ENCODE measurements around the gene CFAP92. TPM values are rescaled to one million over a fixed set of nuclear protein-coding genes. Genes with fewer than 3 reads are reported as not detected.

The CFAP92 gene
- total RNA-seq, 1 experiment from 2014 or later: 0.18 TPM

DNA sequence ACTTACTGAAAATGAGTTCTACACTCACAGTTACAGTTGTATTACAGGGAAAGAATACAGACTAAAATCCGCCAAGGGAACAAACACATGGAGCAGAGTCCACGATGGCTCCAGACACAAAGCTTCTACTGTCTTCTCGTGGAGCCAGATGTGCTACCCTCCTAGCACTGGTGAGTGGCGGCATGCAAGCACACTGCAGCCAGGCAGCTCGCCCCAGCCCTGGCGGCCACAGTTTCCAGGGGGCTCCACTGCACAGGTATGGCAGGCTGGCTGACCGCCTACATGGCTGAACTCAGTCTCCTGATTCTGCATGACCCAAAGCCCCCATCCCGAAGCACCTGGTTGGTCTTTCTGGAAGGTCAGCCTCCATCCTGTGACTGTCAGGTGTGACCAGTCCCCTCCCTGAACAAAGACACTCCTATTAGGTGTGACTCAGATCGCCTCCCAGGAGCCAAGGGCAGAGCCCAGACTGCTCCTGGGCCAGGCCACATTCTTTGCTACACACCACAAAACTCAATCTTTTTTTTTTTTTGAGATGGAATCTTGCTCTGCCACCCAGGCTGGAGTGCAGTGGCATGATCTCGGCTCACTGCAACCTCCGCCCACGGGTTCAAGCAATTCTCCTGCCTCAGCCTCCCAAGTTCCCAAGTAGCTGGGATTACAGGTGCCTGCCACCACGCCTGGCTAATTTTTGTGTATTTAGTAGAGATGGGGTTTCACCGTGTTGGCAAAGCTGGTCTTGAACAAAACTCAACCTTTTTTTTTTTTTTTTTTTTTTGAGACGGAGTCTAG, 51.5 kb downstream of the CFAP92 start:
- Histone ChIP-seq H3K27ac (ENCODE audit: low read length) (no peak overlapping the region), H3K4me3 (ENCODE audit: low read depth in 2 of 2, low read length in 2 of 2) (no peak overlapping the region), H3K36me3 (ENCODE audit: control insufficient read depth, insufficient read depth, low read length) (no peaks in the 10 kb centered on the region), H3K4me1 (ENCODE audit: control insufficient read depth, insufficient read depth, low read length) (no peaks in the 10 kb centered on the region), H3K27me3 (ENCODE audit: control insufficient read depth, insufficient read depth, low read length) (no peaks in the 10 kb centered on the region), H3K9me3 (ENCODE audit: control insufficient read depth, insufficient read depth, low read depth, low read length) (no peaks in the 10 kb centered on the region)
- in situ Hi-C loops (cut with HindIII; ENCODE audit: low pct_unique_long_range_greater_than_20kb, low sequenced_read_pairs): no loop called here
- BruUV-seq (replicated peaks): no TSS peak
- no peak for DNase-seq (ENCODE audit: low read depth, low spot score)
- intact Hi-C loops (cut with micrococcal nuclease; ENCODE audit: unreplicated experiment): no loop called here
- ATAC-seq: 0 out of 2 replicates have a peak, but pooled peaks have one; percentile 39
- ChIA-PET CTCF (no interaction called here), POLR2A (interaction anchor here (0.6 kb wide), 1 partner anchor 19 kb away, joined by 8 read pairs; no protein-coding TSS in a partner anchor)
- TF ChIP-seq, protein P1, sequence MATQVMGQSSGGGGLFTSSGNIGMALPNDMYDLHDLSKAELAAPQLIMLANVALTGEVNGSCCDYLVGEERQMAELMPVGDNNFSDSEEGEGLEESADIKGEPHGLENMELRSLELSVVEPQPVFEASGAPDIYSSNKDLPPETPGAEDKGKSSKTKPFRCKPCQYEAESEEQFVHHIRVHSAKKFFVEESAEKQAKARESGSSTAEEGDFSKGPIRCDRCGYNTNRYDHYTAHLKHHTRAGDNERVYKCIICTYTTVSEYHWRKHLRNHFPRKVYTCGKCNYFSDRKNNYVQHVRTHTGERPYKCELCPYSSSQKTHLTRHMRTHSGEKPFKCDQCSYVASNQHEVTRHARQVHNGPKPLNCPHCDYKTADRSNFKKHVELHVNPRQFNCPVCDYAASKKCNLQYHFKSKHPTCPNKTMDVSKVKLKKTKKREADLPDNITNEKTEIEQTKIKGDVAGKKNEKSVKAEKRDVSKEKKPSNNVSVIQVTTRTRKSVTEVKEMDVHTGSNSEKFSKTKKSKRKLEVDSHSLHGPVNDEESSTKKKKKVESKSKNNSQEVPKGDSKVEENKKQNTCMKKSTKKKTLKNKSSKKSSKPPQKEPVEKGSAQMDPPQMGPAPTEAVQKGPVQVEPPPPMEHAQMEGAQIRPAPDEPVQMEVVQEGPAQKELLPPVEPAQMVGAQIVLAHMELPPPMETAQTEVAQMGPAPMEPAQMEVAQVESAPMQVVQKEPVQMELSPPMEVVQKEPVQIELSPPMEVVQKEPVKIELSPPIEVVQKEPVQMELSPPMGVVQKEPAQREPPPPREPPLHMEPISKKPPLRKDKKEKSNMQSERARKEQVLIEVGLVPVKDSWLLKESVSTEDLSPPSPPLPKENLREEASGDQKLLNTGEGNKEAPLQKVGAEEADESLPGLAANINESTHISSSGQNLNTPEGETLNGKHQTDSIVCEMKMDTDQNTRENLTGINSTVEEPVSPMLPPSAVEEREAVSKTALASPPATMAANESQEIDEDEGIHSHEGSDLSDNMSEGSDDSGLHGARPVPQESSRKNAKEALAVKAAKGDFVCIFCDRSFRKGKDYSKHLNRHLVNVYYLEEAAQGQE (IDR thresholded peaks at IDR 0.05; ENCODE audit: insufficient read depth in 1 of 2, low read depth in 2 of 2, low read length in 1 of 2): no peak
- TF ChIP-seq POLR2AphosphoS5 (IDR thresholded peaks at IDR 0.05; ENCODE audit: low read depth, low read length) (no peak), SIN3A (IDR thresholded peaks at IDR 0.05; ENCODE audit: borderline replicate concordance, insufficient read depth, low read depth, low read length) (no peak), CTCF (IDR thresholded peaks at IDR 0.05) (no peak), TCF7L2 (IDR thresholded peaks at IDR 0.05; ENCODE audit: low read depth, low read length) (no peak)

DNA sequence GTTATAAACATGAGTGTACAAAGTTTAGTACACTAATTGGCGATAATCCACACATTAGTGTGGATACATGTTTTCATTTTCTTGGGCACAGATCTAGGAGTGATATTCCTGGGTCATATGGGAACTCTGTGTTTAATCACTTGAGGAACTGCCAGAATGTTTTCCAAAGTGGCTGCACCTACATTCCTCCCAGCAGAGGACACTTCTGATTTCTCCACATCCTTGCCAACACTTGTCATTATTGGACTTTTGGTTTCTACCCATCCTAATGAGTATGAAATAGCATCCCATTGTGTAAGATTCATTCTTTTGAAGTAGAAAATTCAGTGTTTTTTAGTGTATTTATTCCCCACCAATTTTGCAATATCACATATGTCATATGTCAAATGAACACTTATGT, 53.6 kb downstream of the CFAP92 start:
- Histone ChIP-seq H3K4me1 (ENCODE audit: control insufficient read depth, insufficient read depth, low read length) (no peaks in the 10 kb centered on the region), H3K27ac (ENCODE audit: low read length) (no peak overlapping the region), H3K4me3 (ENCODE audit: low read depth in 2 of 2, low read length in 2 of 2) (no peak overlapping the region), H3K36me3 (ENCODE audit: control insufficient read depth, insufficient read depth, low read length) (no peaks in the 10 kb centered on the region), H3K27me3 (ENCODE audit: control insufficient read depth, insufficient read depth, low read length) (0 out of 2 replicates have a peak, but pooled peaks cover 2% of the 10 kb centered on the region), H3K9me3 (ENCODE audit: control insufficient read depth, insufficient read depth, low read depth, low read length) (no peaks in the 10 kb centered on the region)
- no peak for TF ChIP-seq POLR2AphosphoS5 (IDR thresholded peaks at IDR 0.05; ENCODE audit: low read depth, low read length)
- CTCF ChIA-PET: no interaction called here
- DNase-seq (ENCODE audit: low read depth, low spot score) (no peak), ATAC-seq (no peak)
- intact Hi-C loops (cut with micrococcal nuclease; ENCODE audit: unreplicated experiment): no loop called here
- in situ Hi-C loops (cut with HindIII; ENCODE audit: low pct_unique_long_range_greater_than_20kb, low sequenced_read_pairs): no loop called here
- POLR2A ChIA-PET: no interaction called here
- no TSS peak for BruUV-seq (replicated peaks)

GRCh38 chr3:128936341-128936740, 57.5 kb downstream of the CFAP92 start:
- TF ChIP-seq TCF7L2 (IDR thresholded peaks at IDR 0.05; ENCODE audit: low read depth, low read length): no peak
- TF ChIP-seq SIN3A (IDR thresholded peaks at IDR 0.05; ENCODE audit: borderline replicate concordance, insufficient read depth, low read depth, low read length): no peak
- TF ChIP-seq, protein P1 (IDR thresholded peaks at IDR 0.05; ENCODE audit: insufficient read depth in 1 of 2, low read depth in 2 of 2, low read length in 1 of 2): no peak
- no peak for TF ChIP-seq CTCF (IDR thresholded peaks at IDR 0.05)
- TF ChIP-seq POLR2AphosphoS5 (IDR thresholded peaks at IDR 0.05; ENCODE audit: low read depth, low read length): no peak
- Histone ChIP-seq H3K4me1 (ENCODE audit: control insufficient read depth, insufficient read depth, low read length) (no peaks in the 10 kb centered on the region), H3K36me3 (ENCODE audit: control insufficient read depth, insufficient read depth, low read length) (no peaks in the 10 kb centered on the region), H3K9me3 (ENCODE audit: control insufficient read depth, insufficient read depth, low read depth, low read length) (no peaks in the 10 kb centered on the region), H3K27ac (ENCODE audit: low read length) (no peak overlapping the region), H3K27me3 (ENCODE audit: control insufficient read depth, insufficient read depth, low read length) (0 out of 2 replicates have a peak, but pooled peaks cover 2% of the 10 kb centered on the region), H3K4me3 (ENCODE audit: low read depth in 2 of 2, low read length in 2 of 2) (no peak overlapping the region)
- POLR2A ChIA-PET: no interaction called here
- CTCF ChIA-PET: interaction anchor here (1.5 kb wide), 1 partner anchor 34 kb away, joined by 8 read pairs; no protein-coding TSS in a partner anchor
- BruUV-seq (replicated peaks): no TSS peak
- no peak for DNase-seq (ENCODE audit: low read depth, low spot score)
- ATAC-seq: no peak
- in situ Hi-C loops (cut with HindIII; ENCODE audit: low pct_unique_long_range_greater_than_20kb, low sequenced_read_pairs): no loop called here
- intact Hi-C loops (cut with micrococcal nuclease; ENCODE audit: unreplicated experiment): no loop called here

Measured in Panc1 (cell line).